Caco-2 (cell line): Measurements from ENCODE around the gene PUSL1. TPM values are rescaled to one million over a fixed set of nuclear protein-coding genes. Genes with fewer than 3 reads are reported as not detected.

Experiments used
- BruUV-seq: library from RNA; stranded (reverse); fragments of 400-500 nt; replicated peaks from 2 replicates; lab custom pipeline; 2021; lab: Mats Ljungman, UMichigan
- CTCF ChIA-PET: fragments of 300-600 bp; sonication (Branson Sonifier 250); formaldehyde crosslinking; loops from one replicate; lab custom pipeline; 2022; ENCODE audit warnings: antibody characterized with exemption; lab: Charles Lee
- POLR2A ChIA-PET: fragments of 300-600 bp; sonication (Branson Sonifier 250); formaldehyde crosslinking; loops from one replicate; lab custom pipeline; 2022; ENCODE audit warnings: antibody characterized with exemption; lab: Charles Lee
- DNase-seq, 2 experiments: peaks; one replicate each; pipeline versions ENCODE4 v3.0.0 to v3.0.0-alpha.2; 2020 to 2022
- H3K27me3 ChIP-seq: replicated peaks from 2 replicates; pipeline ENCODE4 v1.6.0; 2011; ENCODE audit warnings: low read length; ENCODE audit not compliant: control insufficient read depth, insufficient read depth
- H3K36me3 ChIP-seq: 2 replicates; pipeline ENCODE4 v1.5.1; 2011; ENCODE audit warnings: low read length; ENCODE audit not compliant: control insufficient read depth, insufficient read depth
- H3K4me1 ChIP-seq: fragments of 250-450 bp; sonication (Bioruptor Pico); 2 replicates; pipeline ENCODE4 v1.5.1; 2020; ENCODE audit warnings: mild to moderate bottlenecking
- H3K4me3 ChIP-seq: 2 replicates; pipeline ENCODE4 v1.5.1; 2011; ENCODE audit warnings: low read depth, mild to moderate bottlenecking, control low read depth, low read length
- H3K9me3 ChIP-seq: fragments of 250-450 bp; sonication (Bioruptor Pico); 2 replicates; pipeline ENCODE4 v1.5.1; 2020; ENCODE audit warnings: mild to moderate bottlenecking, moderate library complexity
- H3K27ac Mint-ChIP-seq: one replicate; pipeline ENCODE4 v1.8.0; 2022; ENCODE audit warnings: mixed read lengths; ENCODE audit not compliant: unreplicated experiment
- H3K27me3 Mint-ChIP-seq: one replicate; pipeline ENCODE4 v1.8.0; 2022; ENCODE audit warnings: mixed read lengths; ENCODE audit not compliant: insufficient read depth, unreplicated experiment
- H3K36me3 Mint-ChIP-seq: one replicate; pipeline ENCODE4 v1.8.0; 2022; ENCODE audit warnings: mild to moderate bottlenecking, mixed read lengths; ENCODE audit not compliant: insufficient read depth, unreplicated experiment
- H3K4me1 Mint-ChIP-seq: one replicate; pipeline ENCODE4 v1.8.0; 2022; ENCODE audit warnings: low read depth, mixed read lengths; ENCODE audit not compliant: unreplicated experiment
- H3K4me3 Mint-ChIP-seq: one replicate; pipeline ENCODE4 v1.8.0; 2022; ENCODE audit warnings: mild to moderate bottlenecking, moderate library complexity, mixed read lengths; ENCODE audit not compliant: unreplicated experiment
- H3K9me3 Mint-ChIP-seq: one replicate; pipeline ENCODE4 v1.8.0; 2022; ENCODE audit warnings: mixed read lengths; ENCODE audit not compliant: unreplicated experiment
- intact Hi-C: fragments of 100-400 bp; cut with micrococcal nuclease; formaldehyde crosslinking; loops from one replicate; pipeline ENCODE4 v1.10.0; 2022; ENCODE audit not compliant: unreplicated experiment
- total RNA-seq: library from RNA; stranded (reverse); gene quantifications from 2 replicates; pipeline ENCODE4 v1.2.3, GENCODE V29; 2022
- TF ChIP-seq, protein P1 (sequence below), 2 experiments: fragments of 200-600 bp in 1 of 2; IDR thresholded peaks; 1 replicate in 1 of 2; 2 replicates in 1 of 2; pipeline versions ENCODE4 v1.5.1 to v1.8.0; 2011 to 2022; ENCODE audit warnings: antibody characterized with exemption in 1 of 2, control low read depth in 1 of 2, inconsistent platforms in 1 of 2, low read depth in 1 of 2, low read length in 1 of 2, mild to moderate bottlenecking in 1 of 2, moderate library complexity in 1 of 2; ENCODE audit not compliant: insufficient read depth in 1 of 2, severe bottlenecking in 1 of 2, unreplicated experiment in 1 of 2

Gene PUSL1
- total RNA-seq, 1 experiment from 2014 or later = 43.8 TPM

- H3K27ac Mint-ChIP-seq = no peak overlapping the region
- CTCF ChIA-PET = no interaction called here
- TF ChIP-seq, protein P1, sequence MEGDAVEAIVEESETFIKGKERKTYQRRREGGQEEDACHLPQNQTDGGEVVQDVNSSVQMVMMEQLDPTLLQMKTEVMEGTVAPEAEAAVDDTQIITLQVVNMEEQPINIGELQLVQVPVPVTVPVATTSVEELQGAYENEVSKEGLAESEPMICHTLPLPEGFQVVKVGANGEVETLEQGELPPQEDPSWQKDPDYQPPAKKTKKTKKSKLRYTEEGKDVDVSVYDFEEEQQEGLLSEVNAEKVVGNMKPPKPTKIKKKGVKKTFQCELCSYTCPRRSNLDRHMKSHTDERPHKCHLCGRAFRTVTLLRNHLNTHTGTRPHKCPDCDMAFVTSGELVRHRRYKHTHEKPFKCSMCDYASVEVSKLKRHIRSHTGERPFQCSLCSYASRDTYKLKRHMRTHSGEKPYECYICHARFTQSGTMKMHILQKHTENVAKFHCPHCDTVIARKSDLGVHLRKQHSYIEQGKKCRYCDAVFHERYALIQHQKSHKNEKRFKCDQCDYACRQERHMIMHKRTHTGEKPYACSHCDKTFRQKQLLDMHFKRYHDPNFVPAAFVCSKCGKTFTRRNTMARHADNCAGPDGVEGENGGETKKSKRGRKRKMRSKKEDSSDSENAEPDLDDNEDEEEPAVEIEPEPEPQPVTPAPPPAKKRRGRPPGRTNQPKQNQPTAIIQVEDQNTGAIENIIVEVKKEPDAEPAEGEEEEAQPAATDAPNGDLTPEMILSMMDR (IDR thresholded peaks at IDR 0.05; ENCODE audit: insufficient read depth in 1 of 2, low read depth in 1 of 2, low read length in 1 of 2, severe bottlenecking in 1 of 2, unreplicated experiment in 1 of 2) = no peak
Measured at GRCh38 chr1:1318131-1318652, 9.8 kb downstream of the PUSL1 start.

DNA sequence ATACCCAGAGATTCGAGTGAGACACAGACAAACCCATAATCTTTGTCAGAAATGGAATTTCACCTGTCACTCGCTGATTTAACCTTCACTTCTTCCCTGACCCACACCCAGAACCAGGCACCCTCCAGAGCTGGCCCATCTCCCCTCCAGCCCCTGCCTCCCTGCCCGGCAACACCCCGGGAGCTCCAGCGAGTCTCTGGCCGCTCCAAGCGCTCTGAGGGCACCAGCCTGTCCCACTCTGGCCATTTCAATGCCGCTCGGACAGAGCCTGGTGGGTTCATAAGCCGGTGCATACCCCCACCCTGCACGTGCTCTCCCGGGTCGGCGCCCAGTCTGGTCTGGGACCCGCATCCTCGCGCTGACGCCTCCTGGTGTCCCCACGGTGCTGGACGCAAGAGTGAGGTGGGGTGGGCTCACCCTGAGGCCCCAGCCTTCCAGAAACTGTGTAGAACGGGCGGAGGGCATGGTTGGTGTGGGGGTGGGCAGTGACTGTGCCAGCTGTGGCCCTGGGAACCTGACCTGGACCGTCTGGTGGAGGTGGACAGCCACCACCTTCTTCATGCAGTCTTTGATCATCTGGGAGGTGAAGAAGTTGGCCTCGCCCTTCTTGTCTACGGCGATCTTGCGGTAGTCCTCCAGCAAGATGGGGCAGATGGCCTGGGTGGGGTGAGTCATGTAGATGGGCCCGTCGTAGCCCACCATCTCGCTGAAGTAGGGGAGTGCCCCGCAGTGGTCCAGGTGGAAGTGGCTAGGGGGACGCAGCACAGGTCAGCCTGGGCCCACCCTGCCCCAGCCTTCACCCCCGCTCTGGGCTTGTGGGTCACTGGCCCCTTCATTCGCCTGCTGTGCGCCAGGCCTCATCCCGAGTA is 10.6 kb downstream of the PUSL1 start:
- Histone ChIP-seq H3K9me3 (no peaks in the 10 kb centered on the region), H3K4me1 (no peaks in the 10 kb centered on the region), H3K27me3 (no peaks in the 10 kb centered on the region), H3K4me3 (no peak overlapping the region), H3K36me3 (no peaks in the 10 kb centered on the region; the same call in 1 of the 2 replicates)
- CTCF ChIA-PET = no interaction called here
- DNase-seq = no peak
- TF ChIP-seq, protein P1 (IDR thresholded peaks at IDR 0.05; ENCODE audit: insufficient read depth in 1 of 2, low read depth in 1 of 2, low read length in 1 of 2, severe bottlenecking in 1 of 2, unreplicated experiment in 1 of 2) = no peak
- H3K4me1 Mint-ChIP-seq = peaks cover 13% of the 10 kb centered on the region
- BruUV-seq = no TSS peak
- intact Hi-C loops = no loop called here
- no peak overlapping the region for H3K4me3 Mint-ChIP-seq
- H3K9me3 Mint-ChIP-seq = no peaks in the 10 kb centered on the region
- H3K27ac Mint-ChIP-seq = peak overlapping the region; percentile 45
- peaks cover 70% of the 10 kb centered on the region for H3K36me3 Mint-ChIP-seq
- H3K27me3 Mint-ChIP-seq = no peaks in the 10 kb centered on the region
- POLR2A ChIA-PET = no interaction called here

More at GRCh38 chr1:1318131-1318652, 9.8 kb downstream of the PUSL1 start:
- H3K9me3 ChIP-seq = no peaks in the 10 kb centered on the region
- H3K4me3 Mint-ChIP-seq = no peak overlapping the region
- peaks cover 6% of the 10 kb centered on the region for H3K4me1 Mint-ChIP-seq
- no peaks in the 10 kb centered on the region for H3K27me3 Mint-ChIP-seq
- H3K36me3 Mint-ChIP-seq = peaks cover 78% of the 10 kb centered on the region
- no peaks in the 10 kb centered on the region for H3K27me3 ChIP-seq
- intact Hi-C loops = no loop called here
- BruUV-seq = no TSS peak
- H3K36me3 ChIP-seq = no peaks in the 10 kb centered on the region; the same call in 1 of the 2 replicates
- POLR2A ChIA-PET = interaction anchor here (0.7 kb wide), 1 partner anchor 320 kb away, joined by 4 read pairs; no protein-coding TSS in a partner anchor
- DNase-seq = no peak
- H3K4me3 ChIP-seq = no peak overlapping the region
- no peaks in the 10 kb centered on the region for H3K4me1 ChIP-seq
- H3K9me3 Mint-ChIP-seq = no peaks in the 10 kb centered on the region

DNA sequence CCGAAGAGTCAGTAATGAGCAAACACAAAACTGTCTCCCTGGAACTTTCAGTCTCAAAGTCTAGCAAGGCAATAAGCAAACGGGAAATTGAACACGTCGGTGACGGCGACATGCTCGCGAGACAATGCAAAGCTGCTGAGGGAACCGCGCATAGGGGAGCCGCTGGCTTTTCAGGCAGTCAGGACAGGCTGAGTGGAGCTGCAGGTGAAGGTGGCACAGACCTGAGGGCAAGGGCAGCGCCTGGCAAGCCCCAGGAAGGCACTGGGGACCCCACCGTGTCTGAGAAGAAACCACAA is 11.2 kb downstream of the PUSL1 start:
- peaks cover 13% of the 10 kb centered on the region for H3K4me1 Mint-ChIP-seq

More for the DNA sequence above, 11.2 kb downstream of the PUSL1 start:
- Mint-ChIP-seq H3K9me3 (no peaks in the 10 kb centered on the region), H3K27me3 (no peaks in the 10 kb centered on the region), H3K4me3 (no peak overlapping the region), H3K27ac (peak overlapping the region; percentile 45), H3K36me3 (peaks cover 68% of the 10 kb centered on the region)
- no peak for DNase-seq
- intact Hi-C loops = no loop called here
- ChIA-PET CTCF (no interaction called here), POLR2A (no interaction called here)
- H3K36me3 ChIP-seq = no peaks in the 10 kb centered on the region; the same call in 1 of the 2 replicates
- H3K9me3 ChIP-seq = no peaks in the 10 kb centered on the region
- no peaks in the 10 kb centered on the region for H3K27me3 ChIP-seq
- H3K4me3 ChIP-seq = no peak overlapping the region
- TF ChIP-seq, protein P1 (IDR thresholded peaks at IDR 0.05; ENCODE audit: insufficient read depth in 1 of 2, low read depth in 1 of 2, low read length in 1 of 2, severe bottlenecking in 1 of 2, unreplicated experiment in 1 of 2) = no peak
- BruUV-seq = no TSS peak
- H3K4me1 ChIP-seq = no peaks in the 10 kb centered on the region
